ENCODE measurements around the gene RAB11FIP3. TPM values are rescaled to one million over a fixed set of nuclear protein-coding genes. Genes with fewer than 3 reads are reported as not detected.

RAB11FIP3 gene
- total and polyA plus RNA-seq, 2 of the 13 experiments (the other 11 are each of a cell fraction or from before 2014, with no cell fraction given), result 34.3 to 57.6 TPM

DNA sequence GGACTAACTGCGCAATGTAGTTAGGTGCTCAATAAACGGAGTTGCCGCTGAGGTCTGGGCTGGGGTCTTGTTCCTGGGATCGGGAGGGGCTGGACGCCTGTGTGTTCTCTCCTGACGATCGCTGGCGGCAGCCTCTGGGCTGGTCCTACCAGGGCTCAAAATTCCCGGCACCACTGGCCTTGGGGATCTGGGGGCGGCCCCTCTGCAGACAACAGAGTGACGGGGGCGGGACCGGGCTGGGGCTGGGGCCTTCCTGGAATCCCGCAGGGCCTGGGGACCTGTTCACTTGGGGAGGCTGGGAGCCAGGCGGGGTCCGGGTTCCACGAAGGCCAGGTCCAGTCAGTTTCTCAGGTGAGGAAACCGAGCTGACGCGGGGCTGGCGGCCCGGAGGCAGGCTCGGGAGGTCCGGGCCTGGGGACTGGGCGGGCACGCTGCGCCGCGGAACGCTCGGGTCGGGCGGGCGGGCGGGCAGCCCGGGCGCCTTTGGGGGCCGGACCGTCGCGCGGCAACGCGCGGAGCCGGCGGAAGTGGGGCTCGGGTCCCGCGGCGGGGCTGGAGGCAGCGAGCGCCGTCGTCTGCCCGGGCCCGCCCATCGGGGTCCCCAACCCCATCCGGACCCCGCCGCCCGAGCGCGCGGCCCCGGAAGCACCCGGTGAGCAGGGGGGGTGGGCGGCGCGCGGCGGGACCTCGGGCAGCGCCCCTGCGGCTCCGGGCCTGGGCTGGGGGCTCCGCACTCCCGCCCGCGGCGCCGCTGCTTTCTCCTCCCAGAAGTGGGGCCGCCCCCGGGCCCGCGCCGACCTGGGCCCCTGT, 144.2 kb downstream of the RAB11FIP3 start, which contains the start of gene PIGQ (continued):
- TF ChIP-seq MXI1 (IDR thresholded peaks at IDR 0.05; ENCODE audit: borderline replicate concordance, low read depth, low read length) (peak; percentile 62; the same call in 2 of the 3 replicates), RFXAP (CRISPR knock-in tag; IDR thresholded peaks at IDR 0.05; ENCODE audit: borderline replicate concordance) (no peak), ZBTB3 (CRISPR knock-in tag; IDR thresholded peaks at IDR 0.05; ENCODE audit: borderline replicate concordance, low read depth) (no peak), POLR2G (IDR thresholded peaks at IDR 0.05; ENCODE audit: low read depth, low read length) (peak; percentile 45; the same call in 1 of the 2 replicates), KDM5A (IDR thresholded peaks at IDR 0.05; ENCODE audit: borderline replicate concordance, low read length) (peak; percentile 42; the same call in 1 of the 2 replicates), SPEN (CRISPR knock-in tag; IDR thresholded peaks at IDR 0.05; ENCODE audit: low read depth) (0 out of 2 replicates have a peak, but pooled peaks have one; percentile 39), RFX1 (IDR thresholded peaks at IDR 0.05) (peak; percentile 35; the same call in 1 of the 2 replicates), ZNF337 (CRISPR knock-in tag; IDR thresholded peaks at IDR 0.05; ENCODE audit: borderline replicate concordance, low read depth) (no peak), ZNF44 (CRISPR knock-in tag; IDR thresholded peaks at IDR 0.05) (0 out of 2 replicates have a peak, but pooled peaks have one; percentile 29), SP1 (IDR thresholded peaks at IDR 0.05) (no peak), SP1 (CRISPR knock-in tag; IDR thresholded peaks at IDR 0.05) (no peak; the same call in 1 of the 2 replicates), SOX6 (IDR thresholded peaks at IDR 0.05) (no peak), SOX6 (CRISPR knock-in tag; IDR thresholded peaks at IDR 0.05) (no peak), ZBTB38 (CRISPR knock-in tag; IDR thresholded peaks at IDR 0.05) (no peak), ZNF329 (CRISPR knock-in tag; IDR thresholded peaks at IDR 0.05; ENCODE audit: low read depth) (0 out of 2 replicates have a peak, but pooled peaks have one; percentile 28), ZNF331 (CRISPR knock-in tag; IDR thresholded peaks at IDR 0.05) (0 out of 2 replicates have a peak, but pooled peaks have one; percentile 21), KMT2A (CRISPR knock-in tag; IDR thresholded peaks at IDR 0.05) (0 out of 2 replicates have a peak, but pooled peaks have one; percentile 25), ZNF275 (CRISPR knock-in tag; IDR thresholded peaks at IDR 0.05; ENCODE audit: borderline replicate concordance) (no peak)
- TF ChIP-seq, protein P1, sequence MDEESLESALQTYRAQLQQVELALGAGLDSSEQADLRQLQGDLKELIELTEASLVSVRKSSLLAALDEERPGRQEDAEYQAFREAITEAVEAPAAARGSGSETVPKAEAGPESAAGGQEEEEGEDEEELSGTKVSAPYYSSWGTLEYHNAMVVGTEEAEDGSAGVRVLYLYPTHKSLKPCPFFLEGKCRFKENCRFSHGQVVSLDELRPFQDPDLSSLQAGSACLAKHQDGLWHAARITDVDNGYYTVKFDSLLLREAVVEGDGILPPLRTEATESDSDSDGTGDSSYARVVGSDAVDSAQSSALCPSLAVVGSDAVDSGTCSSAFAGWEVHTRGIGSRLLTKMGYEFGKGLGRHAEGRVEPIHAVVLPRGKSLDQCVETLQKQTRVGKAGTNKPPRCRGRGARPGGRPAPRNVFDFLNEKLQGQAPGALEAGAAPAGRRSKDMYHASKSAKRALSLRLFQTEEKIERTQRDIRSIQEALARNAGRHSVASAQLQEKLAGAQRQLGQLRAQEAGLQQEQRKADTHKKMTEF (CRISPR knock-in tag; IDR thresholded peaks at IDR 0.05), result no peak
- TF ChIP-seq, protein P2, sequence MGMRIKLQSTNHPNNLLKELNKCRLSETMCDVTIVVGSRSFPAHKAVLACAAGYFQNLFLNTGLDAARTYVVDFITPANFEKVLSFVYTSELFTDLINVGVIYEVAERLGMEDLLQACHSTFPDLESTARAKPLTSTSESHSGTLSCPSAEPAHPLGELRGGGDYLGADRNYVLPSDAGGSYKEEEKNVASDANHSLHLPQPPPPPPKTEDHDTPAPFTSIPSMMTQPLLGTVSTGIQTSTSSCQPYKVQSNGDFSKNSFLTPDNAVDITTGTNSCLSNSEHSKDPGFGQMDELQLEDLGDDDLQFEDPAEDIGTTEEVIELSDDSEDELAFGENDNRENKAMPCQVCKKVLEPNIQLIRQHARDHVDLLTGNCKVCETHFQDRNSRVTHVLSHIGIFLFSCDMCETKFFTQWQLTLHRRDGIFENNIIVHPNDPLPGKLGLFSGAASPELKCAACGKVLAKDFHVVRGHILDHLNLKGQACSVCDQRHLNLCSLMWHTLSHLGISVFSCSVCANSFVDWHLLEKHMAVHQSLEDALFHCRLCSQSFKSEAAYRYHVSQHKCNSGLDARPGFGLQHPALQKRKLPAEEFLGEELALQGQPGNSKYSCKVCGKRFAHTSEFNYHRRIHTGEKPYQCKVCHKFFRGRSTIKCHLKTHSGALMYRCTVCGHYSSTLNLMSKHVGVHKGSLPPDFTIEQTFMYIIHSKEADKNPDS (CRISPR knock-in tag; IDR thresholded peaks at IDR 0.05), result 0 out of 2 replicates have a peak, but pooled peaks have one; percentile 6
